ENCODE results near the gene STARD13.

STARD13 gene

GRCh38 chr13:33090755-33091414, 194.7 kb downstream of the STARD13 start:
- no peak for DNase-seq (ENCODE audit: low read depth)

- no peak for DNase-seq (ENCODE audit: low read depth)
Measured at GRCh38 chr13:33089311-33089710, 196.2 kb downstream of the STARD13 start.

GRCh38 chr13:33087790-33088189, 197.8 kb downstream of the STARD13 start:
- DNase-seq (ENCODE audit: low read depth), result no peak

GRCh38 chr13:33087091-33087490, 198.5 kb downstream of the STARD13 start:
- no peak for DNase-seq (ENCODE audit: low read depth)

GRCh38 chr13:33083054-33083453, 202.5 kb downstream of the STARD13 start:
- DNase-seq (ENCODE audit: low read depth), result no peak

GRCh38 chr13:33081666-33082065, 203.9 kb downstream of the STARD13 start:
- DNase-seq (ENCODE audit: low read depth), result no peak

- DNase-seq (ENCODE audit: low read depth), result no peak
Measured at GRCh38 chr13:33080972-33081590, 204.5 kb downstream of the STARD13 start.

- DNase-seq (ENCODE audit: low read depth), result no peak
Measured at GRCh38 chr13:33079960-33080359, 205.6 kb downstream of the STARD13 start.

- DNase-seq (ENCODE audit: low read depth), result no peak
Measured at GRCh38 chr13:33078263-33078662, 207.3 kb downstream of the STARD13 start.

GRCh38 chr13:33076001-33076992, 209.3 kb downstream of the STARD13 start:
- no peak for DNase-seq (ENCODE audit: low read depth)

- DNase-seq (ENCODE audit: low read depth), result no peak
Measured at GRCh38 chr13:33073338-33073737, 212.2 kb downstream of the STARD13 start.

GRCh38 chr13:33072759-33073158, 212.8 kb downstream of the STARD13 start:
- DNase-seq (ENCODE audit: low read depth), result no peak

GRCh38 chr13:33072282-33072681, 213.3 kb downstream of the STARD13 start:
- no peak for DNase-seq (ENCODE audit: low read depth)

GRCh38 chr13:33070713-33071112, 214.8 kb downstream of the STARD13 start:
- DNase-seq (ENCODE audit: low read depth), result no peak

GRCh38 chr13:33069365-33069764, 216.2 kb downstream of the STARD13 start:
- no peak for DNase-seq (ENCODE audit: low read depth)

- no peak for DNase-seq (ENCODE audit: low read depth)
Measured at GRCh38 chr13:33066329-33066728, 219.2 kb downstream of the STARD13 start.

GRCh38 chr13:33060815-33061214, 224.7 kb downstream of the STARD13 start:
- DNase-seq (ENCODE audit: low read depth), result no peak

GRCh38 chr13:33058776-33059327, 226.7 kb downstream of the STARD13 start:
- DNase-seq (ENCODE audit: low read depth), result no peak

GRCh38 chr13:33057019-33057780, 228.4 kb downstream of the STARD13 start:
- DNase-seq (ENCODE audit: low read depth), result no peak

GRCh38 chr13:33053397-33054066, 232.0 kb downstream of the STARD13 start:
- no peak for DNase-seq (ENCODE audit: low read depth)
